Activated CD4-positive, alpha-beta T cell treated with anti-CD3 and anti-CD28 coated beads for 4 hours (primary cell): ENCODE results near the gene TERB2.
"Not testable (repeated sequence)": the region's sequence is repeated elsewhere in the genome, so short reads cannot be mapped to it uniquely, and the experiment has no call there.

Source experiments
- DNase-seq, 2 donors: peaks; one replicate each; pipeline ENCODE4 v3.0.0-alpha.2; 2020

The TERB2 gene, protein sequence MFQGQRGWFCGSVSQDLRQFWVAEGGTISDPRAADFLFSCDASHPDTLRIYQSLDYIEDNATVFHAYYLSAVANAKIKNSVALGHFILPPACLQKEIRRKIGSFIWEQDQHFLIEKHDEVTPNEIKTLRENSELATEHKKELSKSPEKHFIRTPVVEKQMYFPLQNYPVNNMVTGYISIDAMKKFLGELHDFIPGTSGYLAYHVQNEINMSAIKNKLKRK

DNA sequence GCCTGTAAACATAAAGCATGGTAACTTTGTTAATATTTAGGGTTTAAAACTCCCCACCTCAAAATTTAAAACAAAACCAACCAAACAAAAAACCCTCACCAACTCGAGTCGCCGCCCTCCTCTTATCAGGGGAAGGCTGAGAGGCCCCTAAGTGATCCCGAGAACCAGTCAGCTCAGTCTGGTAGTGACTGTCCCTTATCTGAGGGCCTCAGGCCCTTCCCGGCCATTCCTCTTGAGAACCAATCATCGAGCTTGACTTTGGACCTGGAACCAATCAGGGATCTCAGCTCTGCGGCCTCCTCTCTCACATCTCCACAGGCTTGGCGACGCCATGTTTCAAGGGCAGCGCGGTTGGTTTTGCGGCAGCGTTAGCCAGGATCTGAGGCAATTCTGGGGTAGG, at the start of gene TERB2:
Gene TERB2, plus strand, starts transcription at position 300 of the 400 bp plus-strand sequence. Its CDS starts 32 bp downstream, at position 332.
- DNase-seq, result no peak

DNA sequence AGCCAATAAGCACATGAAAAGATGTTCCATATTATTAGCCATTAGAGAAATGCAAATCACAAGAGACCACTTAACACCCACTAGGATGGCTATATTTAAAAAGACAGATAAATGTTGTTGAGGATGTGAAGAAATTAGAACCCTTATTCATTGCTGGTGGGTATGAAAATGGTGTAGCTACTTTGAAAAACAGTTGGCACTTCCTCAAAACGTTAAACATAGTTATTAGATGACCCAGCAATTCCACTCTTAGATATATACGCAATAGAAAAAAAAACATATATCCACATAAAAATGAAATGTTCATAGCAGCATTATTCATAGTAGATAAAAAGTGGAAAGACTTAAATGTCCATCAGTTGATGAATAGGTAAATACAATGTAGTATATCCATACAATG, 47.1 kb upstream of the TERB2 start:
- DNase-seq, result no peak

DNA sequence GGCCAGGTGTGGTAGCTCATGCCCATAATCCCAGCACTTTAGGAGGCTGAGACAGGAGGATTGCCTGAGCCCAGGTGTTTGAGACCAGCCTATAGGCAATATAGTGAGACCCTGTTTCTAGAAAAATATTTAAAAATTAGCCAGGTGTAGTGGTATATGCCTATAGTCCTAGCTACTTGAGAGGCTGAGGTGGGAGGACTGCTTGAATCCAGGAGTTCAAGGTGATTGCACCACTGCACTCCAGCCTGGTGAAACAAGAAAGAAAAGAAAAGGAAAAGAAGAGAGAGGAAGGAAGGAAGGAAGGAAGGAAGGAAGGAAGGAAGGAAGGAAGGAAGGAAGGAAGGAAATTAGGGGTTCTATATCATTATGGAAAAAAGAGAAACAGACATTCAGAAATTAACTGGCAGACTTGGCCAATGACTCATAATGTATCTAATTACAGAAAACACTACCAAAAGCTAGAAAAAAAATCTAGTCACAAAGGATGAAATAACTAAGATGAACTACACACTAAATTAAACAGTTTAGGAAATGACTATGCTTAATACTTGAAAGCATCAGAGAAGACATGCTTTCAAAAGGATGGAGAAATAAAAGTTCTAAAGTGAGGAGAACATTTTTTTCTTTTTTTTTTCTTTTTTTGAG, 45.4 kb upstream of the TERB2 start:
- no peak for DNase-seq

DNA sequence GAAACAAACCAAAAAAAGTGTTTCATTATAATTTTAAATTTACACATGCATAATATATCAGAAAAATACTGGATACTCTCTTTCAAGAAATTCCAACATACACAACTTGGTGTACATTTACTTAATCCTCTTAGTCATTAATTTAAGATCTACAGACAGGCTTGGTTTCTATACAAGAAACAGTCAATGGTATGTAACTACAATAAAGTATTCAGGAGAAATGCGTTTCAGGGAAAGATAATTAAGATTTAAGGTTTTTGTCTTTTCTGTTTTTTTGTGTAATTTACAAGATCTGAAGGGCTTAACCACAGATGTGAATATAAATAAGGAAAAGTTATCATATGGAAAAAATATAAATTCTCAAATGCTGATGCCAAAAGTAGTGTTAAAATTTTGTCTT, 44.3 kb upstream of the TERB2 start:
- DNase-seq, result not testable (repeated sequence)

DNA sequence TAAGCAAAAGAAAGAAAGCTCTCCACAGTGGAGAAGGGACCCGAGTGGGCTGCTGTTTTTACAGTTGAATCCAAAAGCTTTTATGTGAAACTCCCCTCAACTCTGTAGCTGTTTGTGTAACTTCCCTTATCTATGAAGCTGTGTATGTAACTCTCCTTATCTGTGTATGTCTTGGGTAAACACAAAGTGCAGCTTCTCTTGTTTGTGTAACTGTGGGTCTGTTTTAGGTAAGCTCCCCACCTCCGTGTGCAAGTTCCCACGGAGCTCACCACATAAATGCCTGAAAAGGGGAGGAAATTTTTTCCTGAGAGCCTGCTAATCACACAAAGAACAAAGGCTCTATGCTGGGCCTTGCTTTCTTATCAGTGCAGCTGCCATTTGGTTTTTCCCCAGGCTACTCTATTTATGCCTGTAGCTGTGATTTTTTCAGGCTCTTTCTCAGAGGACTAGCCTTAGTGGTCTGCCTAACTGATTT, 43.5 kb upstream of the TERB2 start:
- DNase-seq, result not testable (repeated sequence)

DNA sequence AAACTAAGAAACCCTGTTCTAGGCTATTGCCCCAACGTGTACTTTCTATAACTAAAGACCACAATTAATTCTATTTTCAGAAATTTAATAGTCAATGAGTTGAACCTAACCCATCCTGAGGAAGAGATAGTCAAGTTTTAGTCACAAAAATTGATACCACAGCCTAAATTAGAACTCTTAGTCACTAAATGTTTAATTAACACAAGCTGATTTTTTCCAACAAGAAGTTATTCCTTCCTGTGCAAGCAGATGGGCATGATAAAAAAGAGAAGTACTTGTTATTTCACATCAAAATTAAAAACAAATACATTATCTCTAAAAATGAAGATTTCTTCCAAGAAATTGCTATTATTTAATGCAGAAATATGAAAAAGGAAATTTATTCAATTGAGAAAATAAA, 38.4 kb upstream of the TERB2 start:
- DNase-seq, result no peak

DNA sequence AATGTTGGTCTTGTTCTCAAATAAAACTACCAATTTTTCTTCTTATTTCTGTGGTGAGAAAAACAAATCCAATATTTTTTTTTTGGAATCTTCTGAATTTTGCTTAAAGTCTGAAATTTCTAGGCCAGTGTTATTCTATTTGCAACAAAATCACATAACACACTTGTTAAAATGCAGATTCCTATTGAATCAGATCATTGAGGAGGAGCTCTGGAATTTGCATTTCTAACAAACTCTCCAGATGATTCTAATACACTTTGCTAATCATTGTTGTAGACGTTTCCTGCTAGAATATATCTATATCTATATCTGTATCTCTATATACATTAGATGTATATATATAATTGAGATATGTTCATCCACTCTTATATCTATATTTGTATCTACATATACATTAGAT, 27.8 kb upstream of the TERB2 start:
- not testable (repeated sequence) for DNase-seq

DNA sequence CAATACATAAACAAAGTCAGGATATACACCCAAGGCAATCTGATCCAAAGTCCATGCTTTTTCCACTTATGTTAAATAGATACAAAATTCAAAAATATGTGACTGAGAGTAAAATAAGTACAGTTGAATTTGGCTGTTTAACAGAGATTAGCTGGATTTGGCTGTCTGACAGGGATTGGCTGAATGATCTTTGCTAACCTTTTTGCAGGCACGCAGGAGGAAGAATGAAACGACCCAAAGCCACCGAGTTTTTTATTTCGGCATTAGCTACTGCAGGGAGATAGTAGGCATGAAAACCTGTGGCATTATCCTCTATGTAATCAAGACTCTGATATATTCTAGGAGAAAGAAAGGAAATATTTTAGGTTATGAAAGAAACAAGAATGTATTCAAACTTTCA, 26.2 kb upstream of the TERB2 start:
- DNase-seq, result not testable (repeated sequence)

DNA sequence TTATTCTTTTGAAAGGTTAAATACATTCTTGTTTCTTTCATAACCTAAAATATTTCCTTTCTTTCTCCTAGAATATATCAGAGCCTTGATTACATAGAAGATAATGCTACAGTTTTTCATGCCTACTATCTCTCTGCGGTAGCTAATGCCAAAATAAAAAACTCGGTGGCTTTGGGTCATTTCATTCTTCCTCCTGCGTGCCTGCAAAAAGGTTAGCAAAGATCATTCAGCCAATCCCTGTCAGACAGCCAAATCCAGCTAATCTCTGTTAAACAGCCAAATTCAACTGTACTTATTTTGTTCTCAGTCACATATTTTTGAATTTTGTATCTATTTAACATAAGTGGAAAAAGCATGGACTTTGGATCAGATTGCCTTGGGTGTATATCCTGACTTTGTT, 1.8 kb downstream of the TERB2 start:
- not testable (repeated sequence) for DNase-seq

DNA sequence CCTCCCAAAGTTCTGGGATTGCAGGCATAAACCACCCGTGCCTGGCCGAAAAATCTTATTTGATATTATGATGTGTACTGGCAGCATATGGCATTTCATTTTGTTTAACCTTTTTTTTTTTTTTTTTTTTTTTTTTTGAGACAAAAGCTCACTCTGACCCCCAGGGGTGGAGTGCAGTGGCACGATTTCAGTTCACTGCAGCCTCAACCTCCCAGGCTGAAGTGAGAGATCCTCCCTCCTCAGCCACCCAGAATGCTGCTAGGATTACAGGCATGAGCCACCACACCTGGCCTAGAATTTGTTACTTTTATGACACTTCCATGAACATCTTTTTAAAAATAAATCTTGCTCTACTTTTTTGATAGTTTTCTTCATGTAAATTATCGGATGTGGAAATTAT, 12.0 kb downstream of the TERB2 start:
- DNase-seq, result no peak

DNA sequence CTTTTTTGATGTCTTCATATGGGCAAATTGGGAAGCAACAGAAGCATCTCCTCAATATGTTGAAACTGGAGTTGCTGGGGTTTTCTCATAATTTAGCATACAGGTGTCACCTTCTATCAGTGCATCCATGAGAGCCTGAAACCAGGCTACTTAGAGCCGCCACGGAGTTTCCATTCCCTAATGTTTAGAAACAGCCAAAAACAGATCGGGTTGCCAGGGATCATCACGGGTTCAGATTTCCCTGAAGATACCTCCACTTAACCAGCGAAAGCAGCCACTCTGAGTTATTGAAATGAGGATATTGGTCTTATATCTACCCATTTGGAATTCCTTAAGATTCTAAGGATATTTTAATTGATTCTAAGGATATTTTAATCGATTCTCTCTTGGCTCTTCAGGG, 14.5 kb downstream of the TERB2 start:
- no peak for DNase-seq

DNA sequence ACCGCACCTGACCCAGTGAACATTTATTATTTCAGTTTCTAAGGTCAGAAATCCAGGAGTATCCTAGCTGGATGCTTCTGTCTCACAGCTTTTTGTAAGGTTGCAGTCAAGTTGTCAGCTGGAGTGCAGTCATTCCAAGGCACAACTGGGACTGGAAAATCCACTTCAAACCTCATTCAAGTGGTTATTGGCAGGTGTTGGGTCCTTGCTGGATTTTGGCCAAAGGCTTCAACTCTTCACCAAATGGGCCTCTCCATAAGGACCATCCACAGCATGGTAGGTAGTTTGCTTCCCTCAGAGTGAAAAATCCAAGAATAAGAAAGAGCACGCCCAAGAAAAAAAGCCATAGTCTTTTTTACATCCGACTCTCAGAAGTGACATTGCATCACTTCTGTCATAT, 19.7 kb downstream of the TERB2 start:
- DNase-seq, result not testable (repeated sequence)

DNA sequence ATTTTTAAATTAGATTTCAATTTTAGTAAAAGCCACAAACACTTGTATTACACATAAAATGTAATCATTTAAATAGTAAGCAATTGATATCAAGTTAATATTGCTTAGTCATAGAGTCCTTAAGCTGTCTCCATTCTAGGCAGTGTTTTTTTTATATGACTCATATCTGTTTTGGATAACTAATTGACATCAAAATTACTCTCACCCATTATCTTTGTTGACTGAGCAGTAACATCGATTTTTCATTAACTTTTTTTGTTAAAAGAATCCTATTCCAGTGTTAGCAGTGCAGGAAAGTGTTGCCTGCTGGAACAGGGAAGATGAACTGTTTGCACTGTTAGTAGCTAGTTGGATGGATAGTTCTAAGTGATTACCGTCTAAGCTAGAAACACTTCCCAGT, 21.3 kb downstream of the TERB2 start:
- not testable (repeated sequence) for DNase-seq

DNA sequence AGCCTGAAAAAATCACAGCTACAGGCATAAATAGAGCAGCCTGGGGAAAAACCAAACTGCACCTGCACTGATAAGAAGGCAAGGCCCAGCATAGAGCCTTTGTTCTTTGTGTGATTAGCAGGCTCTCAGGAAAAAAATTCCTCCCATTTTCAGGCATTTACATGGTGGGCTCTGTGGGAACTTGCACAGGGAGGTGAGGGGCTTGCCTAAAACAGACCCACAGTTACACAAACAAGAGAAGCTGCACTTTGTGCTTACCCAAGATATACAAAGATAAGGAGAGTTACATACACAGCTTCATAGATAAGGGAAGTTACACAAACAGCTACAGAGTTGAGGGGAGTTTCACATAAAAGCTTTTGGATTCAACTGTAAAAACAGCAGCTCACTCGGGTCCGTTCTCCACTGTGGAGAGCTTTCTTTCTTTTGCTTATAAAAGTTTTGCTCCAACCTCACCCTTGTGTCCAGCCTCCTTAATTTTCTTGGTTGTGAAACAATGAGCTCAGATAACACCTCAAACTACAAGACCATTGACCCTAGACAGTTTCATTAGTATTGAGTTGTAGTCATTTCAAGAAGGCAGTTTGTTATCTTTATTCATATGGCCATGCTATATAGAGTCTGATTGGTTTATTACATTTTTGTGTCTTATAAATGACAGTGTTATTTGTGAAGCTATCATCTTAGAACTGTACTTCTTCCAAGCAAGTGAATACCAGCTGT, 23.3 kb downstream of the TERB2 start:
- not testable (repeated sequence) for DNase-seq

DNA sequence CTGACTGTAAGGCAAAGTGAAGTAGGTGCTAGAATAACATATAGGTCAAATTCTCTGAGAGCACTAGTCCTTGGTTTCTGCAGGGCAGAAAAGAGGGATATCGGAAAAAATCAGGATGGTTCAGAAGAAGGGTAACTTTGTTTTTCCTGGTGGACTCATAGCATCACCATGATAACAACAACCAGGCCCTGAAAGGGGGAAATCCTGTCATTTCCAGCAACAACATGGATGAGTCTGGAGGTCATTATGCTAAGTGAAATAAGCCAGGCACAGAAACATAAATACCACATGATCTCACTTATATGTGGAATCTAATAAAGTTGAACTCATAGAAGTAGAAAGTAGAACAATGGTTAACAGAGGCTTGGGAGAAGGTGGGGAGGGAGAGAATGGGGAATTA, 27.7 kb downstream of the TERB2 start:
- DNase-seq, result not testable (repeated sequence)

DNA sequence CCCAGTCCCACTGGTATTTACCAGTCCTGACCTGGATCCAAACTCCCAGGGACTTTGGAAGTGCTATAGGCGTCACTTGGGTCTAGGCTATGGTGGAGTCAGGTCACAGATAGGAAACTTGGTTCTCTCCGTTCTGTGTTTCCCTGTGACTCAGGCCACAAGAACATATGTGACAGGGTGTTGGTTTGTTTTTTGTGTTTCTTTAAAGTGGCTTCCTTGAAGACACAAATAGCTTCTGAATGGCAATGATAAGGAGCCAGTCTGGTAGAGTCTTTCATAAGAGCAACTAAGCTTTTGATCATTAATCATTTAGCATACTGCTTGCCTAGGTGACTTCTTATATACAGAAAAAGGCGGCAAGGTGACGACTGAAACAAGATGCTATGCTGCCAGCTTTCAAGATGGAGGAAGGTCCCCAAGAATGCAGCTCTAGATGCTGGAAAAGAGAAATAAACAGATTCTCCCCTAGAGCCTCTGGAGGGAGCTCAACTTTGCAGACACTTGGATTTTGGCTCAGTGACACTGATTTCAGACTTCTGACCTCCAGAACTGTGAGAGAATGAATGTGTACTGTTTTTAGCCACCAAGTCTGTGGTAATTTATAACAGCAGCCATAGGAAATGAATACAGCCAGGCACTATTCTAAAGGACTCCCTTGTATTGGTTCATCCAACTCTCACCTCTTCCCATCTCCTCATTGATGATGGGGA, 30.0 kb downstream of the TERB2 start:
- DNase-seq, result not testable (repeated sequence)

DNA sequence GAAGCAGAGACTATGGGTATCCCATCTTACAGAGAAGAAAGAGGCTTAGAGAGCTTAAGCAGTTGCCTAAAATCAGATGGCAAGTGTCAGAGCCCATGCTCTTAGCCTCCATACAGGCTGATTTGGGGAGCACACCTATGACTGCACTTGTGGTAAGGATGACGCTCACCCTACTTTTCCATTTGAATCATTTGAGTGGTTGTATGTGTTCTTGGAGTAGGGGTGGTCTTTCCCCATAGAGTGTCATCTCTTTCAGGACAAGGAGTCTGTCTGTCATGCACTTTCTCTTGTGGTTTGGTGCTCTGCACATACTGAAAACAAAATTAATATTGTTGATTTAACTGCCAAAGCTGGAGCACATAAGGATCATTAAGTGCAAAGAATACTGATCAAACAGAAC, 31.2 kb downstream of the TERB2 start:
- DNase-seq, result not testable (repeated sequence)

DNA sequence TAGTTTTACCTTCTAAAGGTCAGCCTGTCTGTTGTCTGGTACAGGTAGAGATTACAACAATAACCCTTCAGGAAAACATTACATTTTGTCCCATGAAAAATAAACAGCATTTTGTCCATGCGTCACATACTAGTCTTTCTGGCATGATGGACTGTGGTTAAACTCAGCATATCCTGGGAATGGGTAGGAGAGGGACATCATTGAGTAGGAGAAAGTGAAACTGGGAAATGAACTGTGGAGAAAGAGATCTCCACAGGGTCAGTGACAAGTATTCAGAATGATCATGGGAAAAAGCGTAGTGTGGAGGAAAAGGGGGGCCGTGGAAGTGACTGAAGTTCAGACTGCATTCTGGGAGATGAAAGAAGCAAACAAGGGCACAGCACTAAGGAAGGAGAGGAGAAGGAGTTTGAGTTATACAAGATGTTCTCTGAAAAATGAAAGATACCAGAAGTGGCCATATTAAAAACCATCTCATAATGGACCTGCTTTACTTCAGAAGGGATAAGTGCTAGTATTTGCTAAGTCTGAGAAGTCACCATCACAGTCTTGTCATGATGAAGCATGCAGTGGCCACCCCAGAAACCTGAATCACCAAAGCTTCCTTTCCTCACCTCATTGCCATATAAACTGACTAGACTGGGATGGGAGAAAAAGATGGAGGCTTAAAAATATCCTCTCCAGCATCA, 31.8 kb downstream of the TERB2 start:
- not testable (repeated sequence) for DNase-seq

DNA sequence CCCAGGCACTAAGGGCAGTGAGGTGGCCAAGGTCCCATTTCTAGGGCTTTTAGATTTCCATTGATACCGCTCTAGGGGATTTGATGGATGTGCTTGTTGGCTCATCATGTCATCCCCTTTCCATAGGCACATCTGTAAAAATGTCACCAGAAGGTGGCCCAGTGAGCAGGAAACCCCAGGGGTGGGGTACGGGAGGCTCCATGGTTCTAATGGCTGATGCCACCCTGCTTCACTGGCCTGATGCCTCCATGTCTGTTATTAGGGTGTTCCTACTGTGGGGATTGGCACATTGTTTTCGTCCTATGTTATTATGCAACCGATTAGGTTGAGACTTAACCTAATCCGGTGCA, 32.4 kb downstream of the TERB2 start:
- not testable (repeated sequence) for DNase-seq

DNA sequence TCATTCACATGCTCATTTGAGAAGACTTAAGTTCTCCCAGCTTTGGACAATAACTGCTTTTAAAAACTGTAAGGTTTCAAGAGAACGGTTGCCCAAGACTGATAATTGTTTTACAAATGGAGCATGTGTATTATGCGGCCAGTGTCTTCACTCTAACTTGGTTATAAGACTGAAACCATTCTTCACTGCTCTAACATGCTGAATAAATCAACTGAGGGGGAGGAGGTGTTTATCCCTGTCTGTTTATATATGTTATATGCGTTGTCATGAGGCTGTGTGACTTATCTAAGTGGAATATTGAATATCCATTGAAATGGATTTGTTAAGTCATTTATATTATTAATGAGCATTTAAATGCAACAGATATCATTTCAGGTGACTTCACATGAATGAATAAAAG, 41.1 kb downstream of the TERB2 start:
- not testable (repeated sequence) for DNase-seq

DNA sequence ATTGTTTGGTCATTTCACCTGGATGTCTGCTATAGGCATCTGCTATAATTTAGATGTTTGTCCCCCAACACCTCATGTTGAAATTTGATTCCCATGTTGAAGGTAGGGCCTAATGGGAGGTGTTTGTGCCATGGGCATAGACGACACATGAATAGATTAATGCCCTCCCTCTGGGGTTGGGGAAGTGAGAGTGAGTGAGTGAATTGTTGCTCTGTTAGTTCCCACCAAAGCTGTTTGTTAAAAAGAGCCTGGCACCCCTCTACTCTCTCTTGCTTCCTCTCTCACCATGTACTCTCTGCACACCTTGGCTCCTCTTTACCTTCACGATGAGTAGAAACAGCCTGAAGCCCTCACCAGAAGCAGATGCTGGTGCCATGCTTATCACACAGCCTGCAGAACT, 42.6 kb downstream of the TERB2 start:
- DNase-seq, result no peak

DNA sequence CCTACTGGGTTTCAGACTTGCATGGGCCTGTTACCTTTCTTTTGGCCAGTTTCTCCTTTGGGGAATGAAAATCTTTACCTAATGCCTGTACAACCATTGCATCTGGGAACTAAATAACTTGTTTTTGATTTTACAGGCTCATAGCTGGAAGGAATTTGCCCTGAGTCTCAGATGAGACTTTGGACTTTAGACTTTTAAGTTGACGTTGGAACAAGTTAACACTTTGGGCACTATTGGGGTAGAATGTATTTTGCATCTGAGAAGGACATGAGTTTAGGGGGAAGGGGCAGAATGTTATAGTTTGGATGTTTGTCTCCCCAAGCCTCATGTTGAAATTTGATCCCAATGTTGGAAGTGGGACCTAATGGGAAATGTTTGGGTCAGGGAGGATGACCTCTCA, 44.7 kb downstream of the TERB2 start:
- not testable (repeated sequence) for DNase-seq
